Left lobe of liver (tissue), 2 donors: ENCODE measurements around the gene SMIM1. TPM values are rescaled to one million over a fixed set of nuclear protein-coding genes. Genes with fewer than 3 reads are reported as not detected.
A peak's percentile ranks its signal among the peaks of the same experiment; 100 is the strongest.
"Not testable (repeated sequence)": the region's sequence is repeated elsewhere in the genome, so short reads cannot be mapped to it uniquely, and the experiment has no call there.

Source experiments
- ATAC-seq: fragments of 200-7000 bp; cut with Tn5 transposase; one replicate; pipeline ENCODE4 v1.9.1; 2020; ENCODE audit warnings: mild to moderate bottlenecking, moderate library complexity
- DNase-seq: peaks from one replicate; pipeline ENCODE4 v3.0.0-alpha.2; 2020; ENCODE audit warnings: low spot score
- total RNA-seq: library from RNA; stranded (reverse); gene quantifications from one replicate; pipeline ENCODE4 v1.2.1, GENCODE V29; 2021
- donor health status: DM: no; HTN: no; CAD: no; lungs with moderate emphysema.
- donor health status: DM: no; HTN: yes; CAD: no.

SMIM1 gene
- total RNA-seq, 1 donor from 2014 or later, result 4.9 TPM

DNA sequence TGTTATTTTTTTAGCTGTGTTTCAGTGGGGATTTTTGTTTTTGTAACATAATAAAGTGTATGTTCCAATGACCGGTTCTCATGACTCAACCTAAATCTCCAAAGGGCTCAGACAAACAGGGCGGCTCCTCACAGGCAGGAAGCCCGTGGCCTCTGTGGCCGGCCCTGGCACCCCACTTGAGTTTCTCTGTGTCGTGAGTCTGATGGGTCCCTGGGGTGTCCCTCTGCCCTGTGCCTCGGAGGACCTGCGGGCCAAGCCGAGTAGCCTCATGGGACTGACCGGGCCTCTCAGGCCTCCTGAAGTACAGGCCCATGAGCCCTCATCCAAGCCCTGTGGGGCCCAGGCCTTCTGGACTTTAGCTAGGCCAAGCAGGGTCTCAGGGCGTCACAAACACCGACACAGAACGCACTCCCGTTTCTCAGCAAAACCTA is 36.4 kb upstream of the SMIM1 start:
- no peak for ATAC-seq
- DNase-seq, result no peak

DNA sequence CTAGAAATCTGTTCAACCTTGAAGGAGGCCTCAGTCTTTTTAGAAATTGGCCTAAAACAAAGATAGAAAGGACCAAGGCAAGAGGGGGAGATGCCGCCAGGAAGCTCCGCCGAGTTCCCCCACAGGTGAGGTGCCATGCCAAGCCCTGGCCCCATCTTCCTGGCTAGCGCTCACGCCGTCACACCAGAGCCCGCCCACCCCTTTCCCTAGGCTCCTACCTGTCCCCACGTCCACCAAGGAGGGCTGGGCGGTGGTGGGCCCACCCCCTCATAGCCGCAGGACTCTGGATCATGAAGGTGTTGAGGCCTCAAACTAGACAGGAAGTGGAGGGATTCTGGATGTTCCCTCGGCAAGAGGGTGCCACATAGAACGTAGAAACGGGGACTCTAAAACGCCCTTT is 35.8 kb upstream of the SMIM1 start:
- DNase-seq (no peak), ATAC-seq (no peak)

DNA sequence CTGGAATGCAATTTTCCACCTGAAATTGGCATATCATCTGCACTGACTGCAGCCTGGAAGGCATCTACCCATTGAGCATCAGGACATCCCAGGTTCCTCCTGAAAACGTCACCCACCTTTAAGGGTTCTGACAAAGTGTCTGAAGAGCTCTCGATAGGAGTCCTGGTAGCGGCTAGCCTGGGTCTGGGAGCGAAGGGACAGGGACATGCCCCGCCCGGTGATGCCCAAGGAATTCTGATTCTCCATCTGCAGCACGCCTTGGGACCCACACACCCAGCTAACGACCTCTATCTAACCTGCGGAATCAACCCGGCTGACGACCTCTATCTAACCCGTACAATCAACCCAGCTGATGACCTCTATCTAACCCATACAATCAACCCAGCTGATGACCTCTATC is 33.6 kb upstream of the SMIM1 start:
- no peak for DNase-seq
- no peak for ATAC-seq

- peak; percentile 98 for ATAC-seq
- peak; percentile 88 for DNase-seq
These were observed 32.5 kb upstream of the SMIM1 start for GRCh38 chr1:3740042-3740441.

GRCh38 chr1:3740752-3741151 is 31.8 kb upstream of the SMIM1 start:
- ATAC-seq (no peak), DNase-seq (no peak)

- DNase-seq, result no peak
- ATAC-seq, result no peak
These were observed 30.7 kb upstream of the SMIM1 start for GRCh38 chr1:3741566-3742438.

- DNase-seq, result no peak
- ATAC-seq, result no peak
These were observed 29.9 kb upstream of the SMIM1 start for GRCh38 chr1:3742439-3743298.

DNA sequence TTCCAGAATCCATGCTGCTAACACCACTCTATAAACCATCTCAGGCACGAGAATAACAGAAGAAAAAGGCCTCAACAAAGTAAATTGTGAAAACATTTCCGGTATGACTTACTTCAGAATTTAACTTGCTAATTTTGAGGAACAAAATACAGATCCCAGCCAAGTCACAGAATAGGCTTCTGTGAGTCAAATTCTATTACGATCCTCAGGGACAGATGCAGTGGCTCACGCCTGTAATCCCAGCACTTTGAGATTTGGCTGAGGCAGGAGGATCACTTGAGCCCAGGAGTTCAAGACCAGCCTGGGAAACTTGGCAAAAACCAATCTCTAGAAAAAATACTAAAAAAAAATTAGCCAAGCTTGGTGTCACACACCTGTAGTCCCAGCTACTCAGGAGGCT is 29.1 kb upstream of the SMIM1 start:
- no peak for DNase-seq
- ATAC-seq, result no peak

- no peak for ATAC-seq
- DNase-seq, result no peak
These were observed 28.7 kb upstream of the SMIM1 start for GRCh38 chr1:3743826-3744225.

DNA sequence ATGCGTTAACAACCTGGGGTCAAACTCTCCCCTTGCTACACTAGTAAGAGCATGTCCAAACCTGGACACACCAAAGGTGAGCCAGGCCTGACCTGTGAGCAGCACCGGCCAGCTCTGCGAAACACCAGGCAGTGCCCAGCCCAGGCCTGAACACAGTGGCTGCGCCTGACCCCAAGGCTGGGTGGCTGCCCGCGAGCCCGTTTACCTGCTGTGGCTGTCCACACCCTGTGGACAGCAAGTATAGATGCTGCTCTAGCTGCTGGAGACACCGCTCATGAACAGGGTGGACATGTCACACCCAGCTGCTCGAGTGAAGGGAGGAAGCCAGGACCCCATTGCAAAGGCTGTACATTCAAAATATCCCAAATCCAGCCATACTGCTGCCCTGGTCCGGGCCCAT is 27.9 kb upstream of the SMIM1 start:
- no peak for DNase-seq
- no peak for ATAC-seq

DNA sequence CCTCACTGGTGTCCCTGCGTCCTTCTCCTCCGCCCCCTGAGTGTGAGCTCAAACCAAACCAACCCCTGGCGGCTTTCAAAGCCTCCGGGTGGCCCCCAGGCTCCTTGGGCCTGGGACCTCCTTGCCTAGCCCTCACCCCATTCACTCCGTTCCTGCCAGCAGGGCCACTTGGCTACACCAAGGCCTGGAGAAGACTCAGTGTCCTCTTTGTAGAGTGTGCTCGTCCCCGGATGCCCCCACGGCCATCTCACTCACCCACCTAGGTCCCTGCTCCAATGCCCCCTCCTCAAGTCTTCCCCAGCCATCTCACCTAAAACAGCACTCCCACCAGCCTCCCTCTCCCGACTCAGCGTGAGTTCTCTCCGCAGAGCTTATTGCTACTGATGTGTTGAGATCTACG is 27.5 kb upstream of the SMIM1 start:
- ATAC-seq (no peak), DNase-seq (no peak)

- DNase-seq (no peak), ATAC-seq (no peak)
These were observed 26.8 kb upstream of the SMIM1 start for GRCh38 chr1:3745590-3746381.

DNA sequence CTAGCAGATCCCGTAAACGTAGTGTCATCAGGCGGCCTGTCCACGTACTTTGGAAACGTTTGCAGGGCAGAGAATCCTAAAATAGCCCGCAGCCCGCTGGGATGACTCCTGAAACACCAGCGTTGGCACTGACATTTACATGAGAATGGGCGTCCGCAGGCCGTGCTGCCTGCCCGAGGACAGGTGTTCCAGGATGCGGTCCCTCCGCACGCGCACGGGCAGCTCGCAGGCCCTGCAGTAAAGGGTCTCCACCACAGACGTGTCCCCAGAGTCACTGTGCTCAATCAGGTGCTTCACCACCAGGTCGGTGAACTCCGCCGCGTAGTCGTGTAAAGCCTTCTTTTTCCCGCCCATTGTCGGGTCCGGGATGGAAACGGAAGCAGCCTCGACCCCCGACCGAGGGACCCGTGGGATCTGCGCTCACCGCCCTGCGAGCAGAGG is 26.1 kb upstream of the SMIM1 start:
- DNase-seq (no peak), ATAC-seq (peak; percentile 12)

- ATAC-seq (peak; percentile 99), DNase-seq (peak; percentile 91)
These were observed 25.6 kb upstream of the SMIM1 start for GRCh38 chr1:3746830-3747521.

- ATAC-seq (no peak), DNase-seq (no peak)
These were observed 25.1 kb upstream of the SMIM1 start for GRCh38 chr1:3747522-3747848.

GRCh38 chr1:3747903-3748302 is 24.6 kb upstream of the SMIM1 start:
- no peak for DNase-seq
- ATAC-seq, result no peak

GRCh38 chr1:3748316-3748900 is 24.1 kb upstream of the SMIM1 start:
- DNase-seq, ATAC-seq: not testable (repeated sequence)

- ATAC-seq (no peak), DNase-seq (no peak)
These were observed 23.0 kb upstream of the SMIM1 start for GRCh38 chr1:3749512-3749911.

GRCh38 chr1:3750741-3751140 is 21.8 kb upstream of the SMIM1 start:
- ATAC-seq, result no peak
- DNase-seq, result no peak

DNA sequence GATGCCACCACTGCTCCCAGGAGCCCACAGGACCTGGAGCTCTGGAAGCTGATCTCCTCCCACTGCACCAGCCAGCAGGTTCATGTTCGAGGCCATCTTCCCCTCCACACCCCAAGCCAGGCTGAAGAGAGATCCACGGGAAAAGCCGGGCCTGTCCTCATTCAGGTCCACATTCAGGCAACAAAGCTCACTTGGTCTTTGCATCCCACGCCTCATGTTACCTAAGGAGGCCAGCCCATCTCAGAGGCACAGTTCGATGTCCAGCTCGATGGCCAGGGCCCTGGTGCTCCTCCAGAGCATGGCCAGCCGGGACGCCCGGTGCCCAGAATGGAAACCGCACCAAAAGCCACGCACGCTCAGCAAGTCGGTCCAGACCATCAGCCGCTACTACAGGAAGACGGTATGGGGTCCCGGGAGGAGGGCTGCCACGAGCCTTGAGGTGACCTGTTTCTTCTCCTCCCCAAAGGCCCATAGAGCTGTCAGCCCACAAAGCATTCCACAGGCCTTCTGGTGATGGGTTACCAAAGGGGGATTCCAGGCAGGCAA is 20.1 kb upstream of the SMIM1 start, which contains the start of gene CCDC27:
CCDC27 (plus strand) TSS at position 51 of the 546 bp plus-strand sequence; CDS start at position 83, 32 bp downstream.
- no peak for ATAC-seq

More for the DNA sequence above, 20.1 kb upstream of the SMIM1 start, which contains the start of gene CCDC27:
- no peak for DNase-seq
